Measurements from ENCODE around the gene RWDD4.
"Not testable (repeated sequence)": the region's sequence is repeated elsewhere in the genome, so short reads cannot be mapped to it uniquely, and the experiment has no call there.

The RWDD4 gene

DNA sequence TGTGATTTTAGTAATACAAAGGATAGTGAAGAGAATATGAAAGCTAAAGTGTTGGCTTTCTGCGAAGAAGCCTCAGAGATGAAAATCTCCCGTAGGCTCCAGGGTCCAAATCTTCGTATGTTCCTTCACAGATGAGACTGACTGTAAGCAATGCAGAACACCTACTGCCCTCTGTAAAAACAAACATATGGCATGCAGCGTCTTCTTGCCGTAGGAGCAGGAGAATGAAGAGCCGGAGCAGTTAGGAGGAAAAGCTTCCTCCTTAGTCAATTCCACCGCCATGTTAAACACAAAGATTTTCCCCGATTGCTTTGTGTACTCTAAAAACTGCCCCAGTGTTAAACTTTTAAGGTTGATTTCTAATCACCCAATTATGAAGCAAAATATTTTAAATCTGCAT lies 22.5 kb downstream of the RWDD4 start:
- DNase-seq (ENCODE audit: low read depth in 1 of 2, low spot score in 1 of 2): no peak

DNA sequence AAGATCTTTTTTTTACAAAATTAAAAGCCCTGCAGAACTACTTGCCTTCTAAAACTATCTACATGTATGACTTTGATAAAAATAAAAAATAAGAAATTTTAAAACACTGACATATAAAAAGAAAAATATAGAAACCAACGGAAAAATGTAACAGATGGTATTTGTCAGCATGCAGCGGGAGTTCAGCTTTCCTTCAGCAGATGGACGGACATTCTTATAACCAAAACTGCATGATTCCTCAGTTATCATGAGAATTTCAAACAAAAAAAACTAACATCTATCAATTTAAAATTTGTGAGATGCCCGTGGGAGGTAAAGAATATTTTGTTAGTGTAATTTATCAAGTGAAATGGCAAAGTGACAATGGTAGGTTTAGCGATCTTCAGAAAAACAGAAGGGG lies 23.2 kb downstream of the RWDD4 start:
- DNase-seq (ENCODE audit: low read depth in 1 of 2, low spot score in 1 of 2): no peak

DNA sequence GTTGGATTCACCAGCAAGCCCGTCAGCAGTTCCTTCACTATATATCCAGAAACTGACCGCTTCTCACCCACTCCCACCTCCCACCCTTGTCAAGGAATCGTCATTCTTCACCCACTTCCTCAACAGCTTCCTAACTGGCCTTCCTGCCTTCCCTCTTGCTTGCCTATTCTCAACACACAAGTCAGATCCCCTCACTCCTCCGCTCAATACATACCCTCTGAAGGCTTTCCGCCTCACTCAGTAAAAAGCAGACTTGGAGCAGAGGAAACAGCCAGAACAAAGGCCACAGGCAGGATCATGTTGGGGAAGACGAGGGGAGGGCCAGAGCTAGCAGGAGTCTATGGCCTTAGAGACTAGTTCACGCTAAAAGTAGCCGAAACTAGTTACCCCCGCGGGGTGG lies 23.7 kb downstream of the RWDD4 start:
- no peak for DNase-seq (ENCODE audit: low read depth in 1 of 2, low spot score in 1 of 2)

DNA sequence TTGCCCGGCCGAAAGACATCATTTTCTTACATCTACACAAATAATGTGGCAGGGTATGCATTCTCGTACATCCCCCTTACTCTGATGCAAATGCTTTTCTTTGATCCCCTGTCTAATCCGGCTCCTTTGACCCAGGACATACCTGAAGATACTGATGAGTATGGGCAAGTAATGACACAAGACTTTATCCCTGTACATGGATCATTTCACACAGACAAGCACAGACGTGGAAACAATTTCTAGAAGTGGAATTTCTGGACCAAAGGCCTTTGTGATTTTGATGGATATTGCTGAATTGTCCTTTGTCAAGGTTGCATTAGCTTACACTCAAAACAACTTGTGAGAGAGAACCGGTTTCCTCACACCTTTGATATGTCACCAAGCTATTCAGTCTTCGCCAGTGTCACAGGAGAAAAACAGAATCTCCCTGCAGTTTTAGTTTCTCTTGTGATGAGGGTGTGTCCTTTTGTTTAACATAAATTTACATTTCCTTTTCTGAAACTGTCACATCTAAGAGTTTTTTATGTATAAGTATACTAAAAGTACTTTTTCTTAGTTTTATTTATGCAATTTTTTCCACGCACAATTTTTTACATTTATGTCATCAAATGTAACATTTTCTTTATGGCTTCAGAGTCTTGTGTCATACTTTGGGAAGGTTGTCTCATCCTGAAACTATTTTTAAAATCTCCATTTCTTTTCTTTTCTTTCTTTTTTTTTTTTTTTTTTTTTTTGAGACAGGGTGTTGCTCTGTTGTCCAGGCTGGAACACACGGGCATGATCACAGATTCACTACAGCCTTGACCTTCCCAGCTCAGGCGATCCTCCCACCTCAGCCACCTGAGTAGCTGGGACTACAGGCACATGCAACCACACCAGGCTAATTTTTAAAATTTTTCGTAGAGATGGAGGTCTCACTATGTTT lies 25.2 kb downstream of the RWDD4 start:
- DNase-seq (ENCODE audit: low read depth in 1 of 2, low spot score in 1 of 2): no peak

DNA sequence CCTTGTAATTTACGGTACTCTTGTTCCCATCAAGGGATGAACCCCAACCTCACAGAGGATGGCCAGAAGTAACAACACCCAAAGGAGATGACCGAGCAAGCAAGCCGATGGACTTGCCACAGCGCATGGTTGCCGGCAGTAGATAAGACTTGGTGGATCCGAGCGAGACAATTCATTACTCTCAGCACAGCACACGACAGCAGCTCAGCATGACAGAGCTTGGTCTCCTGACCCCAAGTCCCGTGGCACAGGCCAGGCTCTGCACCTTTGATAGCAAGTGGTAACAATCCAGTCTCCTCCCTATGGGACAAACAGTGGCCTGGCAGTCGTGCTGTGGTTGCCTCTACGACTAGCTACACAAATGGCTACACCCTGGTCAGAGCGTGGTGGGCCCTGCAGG lies 26.3 kb downstream of the RWDD4 start:
- no peak for DNase-seq (ENCODE audit: low read depth in 1 of 2, low spot score in 1 of 2)

DNA sequence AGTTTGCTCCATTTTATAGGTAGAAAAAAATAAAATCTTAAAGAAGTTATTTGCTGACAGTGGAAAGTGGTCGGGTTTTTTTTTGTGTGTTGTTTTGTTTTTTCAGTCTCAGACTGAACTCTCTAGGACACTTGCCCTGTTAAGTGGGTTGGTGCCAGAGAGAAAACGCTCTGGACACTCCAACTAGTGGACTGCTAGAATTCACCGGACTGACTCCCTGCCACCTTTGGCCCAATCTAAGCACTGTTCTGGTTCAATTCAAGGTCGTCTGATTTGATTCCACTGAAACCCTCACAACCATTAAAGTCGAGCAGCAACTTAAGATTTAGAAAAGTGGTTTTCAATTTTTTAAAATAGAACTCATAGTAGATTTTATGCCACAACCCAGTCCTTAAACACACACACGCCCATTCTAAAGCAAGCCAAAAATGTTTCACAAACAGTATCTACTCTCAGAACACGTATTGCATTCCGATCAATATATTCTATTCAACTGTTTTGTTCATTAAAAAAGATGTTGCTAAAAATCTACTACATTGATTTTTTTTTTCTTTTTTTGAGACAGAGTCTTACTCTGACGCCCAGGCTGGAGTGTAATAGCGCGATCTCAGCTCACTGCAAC lies 27.3 kb downstream of the RWDD4 start:
- no peak for DNase-seq (ENCODE audit: low read depth in 1 of 2, low spot score in 1 of 2)

DNA sequence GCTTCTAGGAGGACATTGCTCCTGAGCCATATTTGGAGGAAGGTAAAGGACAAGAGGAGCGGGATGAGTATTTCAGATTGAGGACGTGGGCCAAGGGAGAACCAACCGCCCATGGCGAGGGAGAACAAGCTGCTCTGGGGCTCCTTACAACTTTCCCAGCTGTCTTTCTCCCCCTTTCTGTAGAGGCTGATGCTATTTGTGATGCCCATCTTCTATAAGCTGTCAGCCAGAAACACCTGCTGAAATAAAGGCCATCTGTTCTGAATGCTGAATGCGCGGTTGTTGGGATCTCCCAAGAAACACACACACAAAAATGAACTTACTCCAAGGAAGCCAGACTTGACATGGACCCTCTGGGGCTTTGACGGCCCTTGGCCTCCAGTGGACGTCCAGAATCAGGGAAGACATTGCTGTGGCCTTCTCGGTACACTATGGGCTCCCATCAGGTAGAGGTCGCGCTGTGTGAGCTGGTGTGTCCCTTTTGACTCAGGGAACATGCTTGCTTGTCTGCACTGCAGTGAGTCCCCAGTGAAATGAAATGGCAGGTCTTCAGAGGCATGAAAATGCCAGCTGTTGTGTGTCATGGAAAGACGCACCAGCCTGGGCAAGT lies 30.9 kb downstream of the RWDD4 start:
- no peak for DNase-seq (ENCODE audit: low read depth in 1 of 2, low spot score in 1 of 2)

DNA sequence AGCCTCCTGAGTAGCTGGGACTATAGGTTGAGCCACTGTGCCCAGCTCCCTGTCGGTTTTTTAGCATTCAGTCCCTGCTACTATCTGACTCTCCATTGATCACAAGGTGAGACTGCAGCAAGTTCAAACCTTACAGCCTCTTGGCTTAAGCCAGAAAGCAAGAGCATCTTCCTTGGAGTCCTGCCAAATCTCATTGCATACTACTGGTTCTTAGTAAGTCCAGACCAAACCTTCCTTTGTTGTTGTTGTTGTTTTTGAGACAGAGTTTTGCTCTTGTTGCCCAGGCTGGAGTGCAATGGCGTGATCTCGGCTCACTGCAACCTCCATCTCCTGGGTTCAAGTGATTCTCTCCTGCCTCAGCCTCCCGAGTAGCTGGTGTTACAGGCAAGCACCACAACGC lies 31.7 kb downstream of the RWDD4 start:
- not testable (repeated sequence) for DNase-seq (ENCODE audit: low read depth in 1 of 2, low spot score in 1 of 2)

DNA sequence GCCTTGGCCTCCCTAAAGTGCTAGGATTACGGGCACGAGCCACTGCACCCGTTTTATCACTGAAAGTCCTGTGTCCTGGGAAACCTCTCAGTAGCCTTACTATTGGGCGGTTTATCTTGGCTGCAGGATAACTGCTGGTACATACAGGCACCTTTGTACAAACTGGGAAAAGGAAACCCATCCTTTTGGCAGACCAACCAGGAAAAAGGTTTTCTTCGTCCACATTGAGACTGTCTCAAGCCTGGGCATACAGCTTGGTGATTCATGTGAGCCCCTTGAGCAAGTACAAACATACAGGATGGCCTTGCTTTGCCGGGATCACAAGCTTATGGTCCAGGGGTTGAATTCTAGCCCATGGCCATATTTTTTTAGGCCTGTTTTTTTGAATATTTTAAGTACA lies 32.8 kb downstream of the RWDD4 start:
- no peak for DNase-seq (ENCODE audit: low read depth in 1 of 2, low spot score in 1 of 2)

DNA sequence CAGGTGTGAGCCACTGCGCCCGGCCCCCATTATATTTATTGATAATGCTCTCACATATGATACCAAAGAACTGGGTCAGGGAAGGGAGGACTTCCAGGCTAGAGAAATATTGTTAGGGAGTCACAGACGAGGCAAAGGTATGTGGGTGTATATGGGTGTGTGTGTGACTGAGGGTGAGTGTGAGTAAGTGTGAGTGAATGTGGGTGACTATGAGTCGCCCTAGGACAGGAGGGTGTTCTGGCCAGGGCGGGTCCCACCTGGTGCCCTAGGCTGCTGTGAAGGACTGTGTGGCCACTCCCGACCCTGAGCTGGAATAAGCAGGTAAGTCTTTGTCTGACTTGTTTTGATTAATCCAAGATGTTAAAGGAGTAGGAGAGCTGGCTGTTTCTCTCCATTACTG lies 34.4 kb downstream of the RWDD4 start:
- DNase-seq (ENCODE audit: low read depth in 1 of 2, low spot score in 1 of 2): no peak

DNA sequence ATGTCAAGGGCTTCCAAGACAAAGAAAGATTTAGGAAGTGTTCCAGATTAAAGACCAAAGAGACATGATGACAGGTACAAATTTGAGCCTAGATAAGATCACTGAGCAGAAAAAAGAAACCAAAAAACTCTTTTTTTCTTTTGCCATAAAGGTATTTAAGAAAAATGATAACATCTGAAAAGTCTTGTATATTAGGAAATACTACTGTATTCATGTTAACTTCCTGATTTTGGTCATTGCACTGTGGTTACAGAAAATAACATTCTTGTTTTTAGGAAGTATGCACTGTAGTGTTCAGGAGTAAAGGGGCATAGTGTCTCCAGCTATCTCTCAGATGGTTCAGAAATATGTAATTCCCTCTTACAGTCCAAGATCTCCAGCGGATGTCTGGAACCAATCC lies 37.1 kb downstream of the RWDD4 start:
- no peak for DNase-seq (ENCODE audit: low read depth in 1 of 2, low spot score in 1 of 2)

DNA sequence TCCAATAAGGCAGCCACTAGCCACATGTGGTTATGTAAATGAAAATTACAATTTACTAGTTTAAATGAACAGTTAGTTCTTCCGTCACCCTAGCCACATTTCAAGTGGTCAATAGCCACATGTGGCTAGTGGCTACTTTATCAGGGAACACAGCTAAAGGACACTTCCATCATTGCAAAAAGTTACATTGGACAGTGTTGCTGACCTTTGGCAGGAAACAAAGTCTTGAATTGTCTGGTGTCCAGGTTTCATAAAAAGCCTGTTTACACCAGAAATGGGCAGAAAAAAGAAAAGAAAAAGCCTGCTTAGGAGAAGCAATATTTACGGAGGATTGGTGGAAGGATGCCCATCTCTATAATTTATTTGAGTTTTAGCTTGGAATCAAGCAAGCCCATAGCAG lies 38.6 kb downstream of the RWDD4 start:
- no peak for DNase-seq (ENCODE audit: low read depth in 1 of 2, low spot score in 1 of 2)

DNA sequence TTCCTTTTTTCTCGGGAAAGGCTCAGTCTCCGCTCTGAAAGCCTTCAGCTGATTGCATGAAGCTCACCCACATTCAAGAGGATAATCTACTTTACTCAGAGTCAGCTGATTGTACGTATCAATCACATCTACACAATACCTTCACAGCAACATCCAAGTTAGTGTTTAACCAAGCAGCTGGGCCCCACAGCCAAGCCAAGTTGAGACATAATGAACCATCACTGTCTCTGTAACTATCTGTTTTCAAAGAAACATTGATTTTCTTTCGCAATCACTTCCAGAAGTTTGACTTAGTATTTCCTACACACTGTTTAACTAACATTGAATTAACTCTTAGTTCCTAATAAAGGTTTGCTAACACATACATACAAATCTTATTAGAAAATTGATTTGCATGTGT lies 40.3 kb downstream of the RWDD4 start:
- no peak for DNase-seq (ENCODE audit: low read depth in 1 of 2, low spot score in 1 of 2)

DNA sequence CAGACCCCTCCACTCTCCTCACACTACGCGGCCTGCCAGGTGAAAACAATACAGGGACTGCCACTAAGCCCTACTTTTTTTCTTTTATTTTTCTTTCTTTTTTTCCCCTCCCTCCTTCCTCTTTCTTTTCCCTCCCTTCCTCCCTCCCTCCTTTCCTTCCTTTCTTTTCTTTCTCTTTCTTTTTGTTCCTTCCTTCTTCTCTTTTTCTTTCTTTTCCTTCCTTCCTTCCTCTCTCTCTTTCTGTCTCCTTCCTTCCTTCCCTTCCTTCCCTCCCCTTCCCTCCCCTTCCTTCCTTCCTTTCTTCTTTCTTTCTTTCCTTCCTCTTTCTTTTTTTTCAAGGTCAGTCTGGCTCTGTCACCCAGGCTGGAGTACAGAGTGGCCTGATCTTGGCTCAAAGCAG lies 41.9 kb downstream of the RWDD4 start:
- DNase-seq (ENCODE audit: low read depth in 1 of 2, low spot score in 1 of 2): no peak

DNA sequence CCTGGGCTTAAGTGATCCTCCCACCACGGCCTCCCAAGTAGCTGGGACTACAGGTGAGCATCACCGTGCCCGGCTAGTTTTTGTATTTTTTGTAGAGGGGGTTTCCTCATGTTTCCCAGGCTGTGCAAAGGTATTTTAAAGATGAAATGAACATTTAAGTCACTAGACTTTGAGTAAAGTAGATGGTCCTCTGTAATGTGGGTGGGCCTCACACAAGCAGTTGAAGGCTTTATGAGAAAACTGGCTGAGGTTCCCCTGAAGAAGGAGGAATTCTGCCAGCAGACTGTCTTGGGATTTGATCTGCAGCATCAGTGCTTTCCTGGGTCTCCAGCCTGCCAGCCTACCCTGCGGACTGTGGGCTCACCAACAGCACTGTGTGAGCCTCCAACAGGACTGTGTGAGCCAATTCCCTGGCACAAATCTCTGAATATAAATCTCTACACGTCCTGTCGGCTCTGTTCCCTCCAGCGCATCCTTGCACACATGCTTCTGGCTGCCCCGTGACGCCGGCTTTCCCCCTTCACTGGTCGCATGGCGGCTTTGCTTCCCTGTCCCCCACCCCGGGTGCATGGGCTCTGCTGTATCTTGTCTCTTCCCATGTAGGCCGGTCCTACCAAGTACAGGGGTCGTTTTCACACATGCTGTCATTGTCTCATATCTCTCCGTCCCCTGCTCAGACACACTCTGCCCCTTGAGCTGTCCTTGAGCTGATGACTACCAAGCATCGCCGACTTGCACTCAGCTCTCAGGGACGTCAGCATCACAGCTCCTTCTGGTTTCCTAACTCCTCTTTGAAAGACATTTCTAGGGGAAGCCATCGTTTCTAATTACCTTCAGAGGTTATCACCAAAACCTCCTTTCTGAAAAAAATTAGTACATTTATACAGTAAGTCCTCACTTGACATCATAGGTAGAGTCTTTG lies 46.4 kb downstream of the RWDD4 start:
- no peak for DNase-seq (ENCODE audit: low read depth in 1 of 2, low spot score in 1 of 2)

DNA sequence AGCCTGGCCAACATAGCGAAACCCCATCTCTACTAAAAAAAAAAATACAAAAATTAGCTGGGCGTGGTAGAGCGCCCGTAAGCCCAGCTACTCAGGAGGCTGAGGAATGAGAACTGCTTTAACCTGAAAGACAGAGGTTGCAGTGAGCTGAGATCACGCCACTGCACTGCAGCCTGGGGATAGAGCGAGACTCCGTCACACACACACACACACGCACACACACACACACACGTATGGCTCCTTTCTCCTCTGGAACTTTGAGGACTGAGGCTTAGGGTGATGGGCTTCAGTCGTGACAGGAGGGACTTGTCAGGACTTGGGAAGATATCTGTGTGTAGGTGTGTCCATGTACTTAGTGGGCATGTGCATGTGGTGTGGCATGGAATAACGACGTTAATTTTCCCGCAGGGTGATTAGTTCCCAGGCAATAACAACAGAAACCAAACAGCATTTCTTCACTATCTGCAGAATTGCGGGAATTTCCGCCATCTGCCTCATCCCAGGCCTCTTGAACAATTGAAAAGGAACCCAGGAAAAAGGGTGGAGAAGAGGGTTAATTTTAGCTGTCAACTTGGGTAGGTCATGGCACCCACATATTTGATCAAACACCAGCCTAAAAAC lies 47.7 kb downstream of the RWDD4 start:
- no peak for DNase-seq (ENCODE audit: low read depth in 1 of 2, low spot score in 1 of 2)

DNA sequence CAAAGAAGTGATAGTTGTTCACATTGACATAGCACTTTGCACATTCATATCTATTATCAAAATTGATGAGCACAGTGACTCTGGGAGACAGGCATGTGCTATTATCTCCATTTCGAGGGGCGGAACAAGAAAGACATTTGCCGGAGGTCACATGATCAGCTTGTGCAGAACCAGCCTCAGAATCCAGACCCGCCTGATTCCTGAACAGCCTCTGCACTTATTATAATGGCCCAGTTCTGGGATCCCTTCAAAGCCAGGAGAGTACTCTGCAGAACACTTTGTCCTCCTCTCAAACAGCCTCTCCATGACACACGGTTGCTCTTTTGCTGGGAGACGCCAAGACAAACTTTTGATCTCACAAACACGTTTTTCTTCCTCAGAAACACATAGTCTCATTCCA lies 48.4 kb downstream of the RWDD4 start:
- DNase-seq (ENCODE audit: low read depth in 1 of 2, low spot score in 1 of 2): no peak

DNA sequence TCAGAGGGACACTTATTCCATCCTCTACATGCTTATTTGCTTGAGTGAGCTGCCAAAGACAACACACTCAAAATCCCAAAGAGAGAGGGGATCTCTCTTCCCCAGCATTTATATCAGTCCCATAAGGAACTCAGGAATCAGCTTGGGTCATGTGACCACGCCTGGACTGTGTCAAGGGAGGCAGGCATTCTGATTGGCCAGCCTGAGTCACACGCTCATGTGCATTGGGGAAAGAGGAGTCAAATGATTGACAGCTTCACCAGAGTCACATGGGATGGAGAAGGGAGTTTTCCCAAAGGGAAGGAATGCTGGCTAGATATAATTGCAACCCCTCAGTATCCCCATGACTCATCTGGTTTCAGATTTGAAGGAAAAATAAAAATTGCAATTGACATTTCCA lies 49.0 kb downstream of the RWDD4 start:
- DNase-seq (ENCODE audit: low read depth in 1 of 2, low spot score in 1 of 2): no peak

DNA sequence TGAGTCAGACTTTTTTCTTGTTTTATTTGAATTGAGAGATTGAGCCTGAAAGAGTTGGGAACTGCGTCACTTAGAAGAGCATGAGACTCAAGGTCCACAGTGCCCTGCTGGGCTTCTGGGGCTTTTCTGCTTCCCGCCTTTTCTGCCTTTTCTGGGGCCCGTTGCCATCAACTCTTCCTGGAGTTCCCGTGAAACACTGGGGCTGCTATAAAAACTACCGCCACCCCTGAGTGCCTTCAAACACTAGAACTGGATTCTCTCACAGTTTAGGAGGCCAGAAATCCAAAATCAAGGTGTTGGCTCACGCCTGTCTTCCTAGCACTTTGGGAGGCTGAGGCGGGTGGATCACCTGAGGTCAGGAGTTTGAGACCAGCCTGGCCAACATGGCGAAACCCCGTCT lies 49.8 kb downstream of the RWDD4 start:
- no peak for DNase-seq (ENCODE audit: low read depth in 1 of 2, low spot score in 1 of 2)

DNA sequence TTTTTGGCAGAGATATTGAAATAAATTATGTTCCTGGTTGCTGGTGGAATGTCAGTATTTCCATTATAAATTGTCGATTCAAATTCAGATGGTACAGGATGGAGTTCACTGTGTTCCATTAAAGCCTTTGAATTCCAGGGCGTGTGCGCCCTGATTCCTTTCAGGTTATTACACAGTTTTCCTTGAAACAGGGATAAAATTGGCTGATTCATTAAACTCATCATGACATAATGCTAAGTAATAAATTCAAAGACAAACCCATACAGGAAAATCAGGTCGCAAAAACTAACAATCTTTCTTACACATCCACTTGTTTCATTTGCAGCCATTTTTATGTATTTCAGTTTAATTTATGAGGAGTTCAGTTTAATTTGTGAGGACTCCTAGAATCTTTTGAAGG lies 51.1 kb downstream of the RWDD4 start:
- DNase-seq (ENCODE audit: low read depth in 1 of 2, low spot score in 1 of 2): no peak

DNA sequence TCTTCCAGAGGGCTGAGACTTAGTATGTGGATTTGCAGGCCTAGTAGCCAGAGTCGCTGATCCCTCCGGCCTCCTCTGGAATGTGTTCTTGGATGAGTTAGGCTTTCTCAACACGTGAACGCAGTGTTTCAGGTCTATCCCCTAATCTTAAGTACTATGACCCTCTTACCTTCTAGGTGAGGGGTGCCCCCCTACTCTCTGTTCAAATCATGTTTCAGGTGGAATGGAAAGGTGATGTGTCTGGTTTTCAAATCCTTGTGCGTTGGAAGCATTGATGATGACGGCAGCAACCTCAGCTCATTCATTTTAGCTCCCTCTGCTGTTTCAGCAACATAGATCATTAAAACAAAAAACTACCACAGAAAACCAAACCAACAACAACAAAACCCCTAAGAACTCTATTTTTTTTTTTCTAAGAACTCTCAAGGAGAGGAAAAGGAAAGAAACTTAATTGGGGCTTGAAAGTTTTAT lies 56.4 kb downstream of the RWDD4 start:
- no peak for DNase-seq (ENCODE audit: low read depth in 1 of 2, low spot score in 1 of 2)
